ENCODE data around the gene AGTRAP.

- TF ChIP-seq EZH2 (IDR thresholded peaks at IDR 0.05; ENCODE audit: low read depth) = no peak
- TF ChIP-seq, protein P1, sequence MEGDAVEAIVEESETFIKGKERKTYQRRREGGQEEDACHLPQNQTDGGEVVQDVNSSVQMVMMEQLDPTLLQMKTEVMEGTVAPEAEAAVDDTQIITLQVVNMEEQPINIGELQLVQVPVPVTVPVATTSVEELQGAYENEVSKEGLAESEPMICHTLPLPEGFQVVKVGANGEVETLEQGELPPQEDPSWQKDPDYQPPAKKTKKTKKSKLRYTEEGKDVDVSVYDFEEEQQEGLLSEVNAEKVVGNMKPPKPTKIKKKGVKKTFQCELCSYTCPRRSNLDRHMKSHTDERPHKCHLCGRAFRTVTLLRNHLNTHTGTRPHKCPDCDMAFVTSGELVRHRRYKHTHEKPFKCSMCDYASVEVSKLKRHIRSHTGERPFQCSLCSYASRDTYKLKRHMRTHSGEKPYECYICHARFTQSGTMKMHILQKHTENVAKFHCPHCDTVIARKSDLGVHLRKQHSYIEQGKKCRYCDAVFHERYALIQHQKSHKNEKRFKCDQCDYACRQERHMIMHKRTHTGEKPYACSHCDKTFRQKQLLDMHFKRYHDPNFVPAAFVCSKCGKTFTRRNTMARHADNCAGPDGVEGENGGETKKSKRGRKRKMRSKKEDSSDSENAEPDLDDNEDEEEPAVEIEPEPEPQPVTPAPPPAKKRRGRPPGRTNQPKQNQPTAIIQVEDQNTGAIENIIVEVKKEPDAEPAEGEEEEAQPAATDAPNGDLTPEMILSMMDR (conservative IDR thresholded peaks at IDR 0.05) = no peak
Measured at GRCh38 chr1:11795238-11795890, 59.4 kb downstream of the AGTRAP start.

Data from PC-9 (cell line).